ENCODE measurements around the gene BIN2. TPM values are rescaled to one million over a fixed set of nuclear protein-coding genes. Genes with fewer than 3 reads are reported as not detected.
A peak's percentile ranks its signal among the peaks of the same experiment; 100 is the strongest.

BIN2 gene
- total and polyA plus RNA-seq, 9 of the 15 experiments (the other 6 are each of a cell fraction or from before 2014, with no cell fraction given): 0.04 to 0.39 (median 0.25) TPM; not detected in 1

GRCh38 chr12:51246254-51246853 lies 77.6 kb downstream of the BIN2 start (continued):
- no peak; the same call in 1 of the 2 replicates for TF ChIP-seq TSHZ1 (CRISPR knock-in tag; IDR thresholded peaks at IDR 0.05)
- TF ChIP-seq ETS2 (tag; IDR thresholded peaks at IDR 0.05; ENCODE audit: borderline replicate concordance, poor library complexity, severe bottlenecking): peak; percentile 46
- TF ChIP-seq CBFA2T2 (conservative IDR thresholded peaks at IDR 0.05): peak; percentile 36; the same call in 1 of the 2 replicates
- TF ChIP-seq SREBF1 (IDR thresholded peaks at IDR 0.05; ENCODE audit: borderline replicate concordance, low read depth, low read length): no peak
- TF ChIP-seq ZNF644 (tag; IDR thresholded peaks at IDR 0.05; ENCODE audit: low read depth): 0 out of 2 replicates have a peak, but pooled peaks have one; percentile 44
- TF ChIP-seq POLR2AphosphoS2 (IDR thresholded peaks at IDR 0.05; ENCODE audit: low read length): peak; percentile 55; the same call in 1 of the 2 replicates
- TF ChIP-seq SMC3 (conservative IDR thresholded peaks at IDR 0.05; ENCODE audit: insufficient read depth, low read depth, low read length): 0 out of 2 replicates have a peak, but pooled peaks have one; percentile 17
- no peak for TF ChIP-seq NFATC3 (IDR thresholded peaks at IDR 0.05)
- no peak for TF ChIP-seq HSF4 (CRISPR knock-in tag; IDR thresholded peaks at IDR 0.05; ENCODE audit: borderline replicate concordance)
- TF ChIP-seq ARID1B (IDR thresholded peaks at IDR 0.05): peak; percentile 85
- TF ChIP-seq ZNF561 (CRISPR knock-in tag; conservative IDR thresholded peaks at IDR 0.05): peak; percentile 45; the same call in 1 of the 2 replicates
- peak; percentile 73 for TF ChIP-seq ZBTB12 (CRISPR knock-in tag; IDR thresholded peaks at IDR 0.05)
- no peak for TF ChIP-seq ZNF354B (CRISPR knock-in tag; IDR thresholded peaks at IDR 0.05)
- TF ChIP-seq SMAD4 (CRISPR knock-in tag; conservative IDR thresholded peaks at IDR 0.05): peak; percentile 83
- peak; percentile 90 for TF ChIP-seq EP300 (IDR thresholded peaks at IDR 0.05; ENCODE audit: low read length)
- no peak for TF ChIP-seq FUS (optimal IDR thresholded peaks at IDR 0.05; ENCODE audit: low read depth, low read length)
- TF ChIP-seq MXD1 (CRISPR knock-in tag; IDR thresholded peaks at IDR 0.05; ENCODE audit: borderline replicate concordance, poor library complexity, severe bottlenecking): no peak
- TF ChIP-seq ZNF830 (CRISPR knock-in tag; IDR thresholded peaks at IDR 0.05): peak; percentile 63; the same call in 1 of the 2 replicates
- TF ChIP-seq ZBED1 (IDR thresholded peaks at IDR 0.05): 0 out of 2 replicates have a peak, but pooled peaks have one; percentile 59
- peak; percentile 88 for TF ChIP-seq POLR2H (tag; IDR thresholded peaks at IDR 0.05; ENCODE audit: low read depth)
- peak; percentile 54 for TF ChIP-seq TAF9B (IDR thresholded peaks at IDR 0.05; ENCODE audit: partially characterized antibody)
- TF ChIP-seq MXI1 (IDR thresholded peaks at IDR 0.05; ENCODE audit: low read depth, low read length): no peak
- no peak for TF ChIP-seq NELFE (IDR thresholded peaks at IDR 0.05; ENCODE audit: insufficient read depth, insufficient read length)
- no peak for TF ChIP-seq ZKSCAN3 (CRISPR knock-in tag; IDR thresholded peaks at IDR 0.05)
- peak; percentile 79; the same call in 1 of the 2 replicates for TF ChIP-seq THRAP3 (IDR thresholded peaks at IDR 0.05; ENCODE audit: borderline replicate concordance)
- TF ChIP-seq ZNF165 (CRISPR knock-in tag; IDR thresholded peaks at IDR 0.05; ENCODE audit: borderline replicate concordance): 0 out of 2 replicates have a peak, but pooled peaks have one; percentile 51

Measured in K562 (cell line).